ENCODE results near the gene FLT4.

- TF ChIP-seq EZH2 (IDR thresholded peaks at IDR 0.05) (no peak), POLR2AphosphoS5 (IDR thresholded peaks at IDR 0.05; ENCODE audit: borderline replicate concordance, low read depth, low read length) (no peak), FOXP2 (optimal IDR thresholded peaks at IDR 0.05; ENCODE audit: control extremely low read depth, extremely low read length, insufficient read depth) (no peak)
Measured at GRCh38 chr5:180692429-180692828, 43.0 kb upstream of the FLT4 start.

Data from SK-N-MC (cell line).